OCI-LY3 (cell line): ENCODE results near the gene ZDHHC17.

Source experiments
- H2AFZ ChIP-seq: fragments of 200-600, 300-600 bp; shearing (Covaris generic); 2 replicates; pipeline ENCODE4 v1.6.0; 2014; ENCODE audit warnings: antibody characterized with exemption, low read depth, low read length
- H3K27ac ChIP-seq: fragments of 200-600, 300-600 bp; sonication (generic); 2 replicates; pipeline ENCODE4 v1.5.1; 2014; ENCODE audit warnings: mild to moderate bottlenecking, low read length, moderate library complexity, mixed read lengths
- H3K27me3 ChIP-seq: fragments of 200-600, 300-600 bp; sonication (generic); 2 replicates; pipeline ENCODE4 v1.6.1; 2014; ENCODE audit warnings: low read depth, low read length, mixed read lengths
- H3K36me3 ChIP-seq: fragments of 200-600, 300-600 bp; sonication (generic); replicated peaks from 2 replicates; pipeline ENCODE3; 2014; ENCODE audit warnings: low read depth, low read length, mixed read lengths
- H3K4me1 ChIP-seq: fragments of 300-600, 200-600 bp; sonication (generic); 2 replicates; pipeline ENCODE4 v1.6.1; 2014; ENCODE audit warnings: low read length, mixed read lengths
- H3K4me2 ChIP-seq: fragments of 200-600, 300-600 bp; sonication (generic); 2 replicates; pipeline ENCODE4 v1.6.1; 2014; ENCODE audit warnings: low read length, mixed read lengths
- H3K4me3 ChIP-seq: fragments of 300-600, 200-600 bp; sonication (generic); 2 replicates; pipeline ENCODE4 v1.5.1; 2014; ENCODE audit warnings: antibody characterized with exemption, mild to moderate bottlenecking, low read length, moderate library complexity
- H3K79me2 ChIP-seq: fragments of 300-600, 200-600 bp; shearing (Covaris generic); 2 replicates; pipeline ENCODE4 v1.6.1; 2014; ENCODE audit warnings: mild to moderate bottlenecking, low read length, mixed read lengths
- H3K9ac ChIP-seq: fragments of 300-600, 200-600 bp; shearing (Covaris generic); 2 replicates; pipeline ENCODE4 v1.6.0; 2014; ENCODE audit warnings: mild to moderate bottlenecking, low read length, moderate library complexity
- H3K9me3 ChIP-seq: fragments of 200-600, 300-600 bp; shearing (Covaris generic); 2 replicates; pipeline ENCODE4 v1.6.1; 2014; ENCODE audit warnings: low read length, mixed read lengths; ENCODE audit not compliant: insufficient read depth
- H4K20me1 ChIP-seq: fragments of 200-600, 300-600 bp; sonication (generic); 2 replicates; pipeline ENCODE4 v1.6.1; 2016; ENCODE audit warnings: low read length, mixed read lengths; ENCODE audit not compliant: insufficient read depth
- EZH2phosphoT487 ChIP-seq: fragments of 200-600 bp; shearing (Covaris generic); IDR thresholded peaks from 2 replicates; pipeline ENCODE4 v1.6.1; 2018; ENCODE audit warnings: antibody characterized with exemption, mixed run types, low read depth
- TF ChIP-seq, protein P1 (sequence below): fragments of 200-600, 300-600 bp; sonication (generic); IDR thresholded peaks from 2 replicates; pipeline ENCODE4 v1.5.1; 2014; ENCODE audit warnings: antibody characterized with exemption, low read length, low read depth

ZDHHC17 gene

DNA sequence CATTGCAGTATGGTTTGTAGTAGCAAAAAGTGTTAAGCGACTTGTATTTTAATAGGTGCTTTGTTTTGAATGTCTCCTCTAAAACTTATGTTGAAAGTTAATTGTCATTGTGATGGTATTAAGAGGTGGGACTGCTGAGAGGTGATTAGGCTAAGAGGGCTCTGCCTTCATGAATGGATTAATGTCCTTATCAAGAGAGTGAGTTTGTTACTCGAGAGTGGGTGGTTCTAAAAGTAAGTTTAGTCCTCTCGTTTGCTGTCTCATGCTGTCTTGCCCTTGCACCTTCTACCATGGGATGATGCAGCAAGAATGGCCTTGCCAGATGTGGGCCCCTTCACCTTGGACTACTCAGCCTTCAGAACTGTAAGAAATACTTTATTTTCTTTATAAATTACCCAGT is 17.4 kb downstream of the ZDHHC17 start:
- H3K4me3 ChIP-seq, result no peak overlapping the region
- no peak overlapping the region for H2AFZ ChIP-seq
- TF ChIP-seq EZH2phosphoT487, result no peak
- TF ChIP-seq, protein P1, sequence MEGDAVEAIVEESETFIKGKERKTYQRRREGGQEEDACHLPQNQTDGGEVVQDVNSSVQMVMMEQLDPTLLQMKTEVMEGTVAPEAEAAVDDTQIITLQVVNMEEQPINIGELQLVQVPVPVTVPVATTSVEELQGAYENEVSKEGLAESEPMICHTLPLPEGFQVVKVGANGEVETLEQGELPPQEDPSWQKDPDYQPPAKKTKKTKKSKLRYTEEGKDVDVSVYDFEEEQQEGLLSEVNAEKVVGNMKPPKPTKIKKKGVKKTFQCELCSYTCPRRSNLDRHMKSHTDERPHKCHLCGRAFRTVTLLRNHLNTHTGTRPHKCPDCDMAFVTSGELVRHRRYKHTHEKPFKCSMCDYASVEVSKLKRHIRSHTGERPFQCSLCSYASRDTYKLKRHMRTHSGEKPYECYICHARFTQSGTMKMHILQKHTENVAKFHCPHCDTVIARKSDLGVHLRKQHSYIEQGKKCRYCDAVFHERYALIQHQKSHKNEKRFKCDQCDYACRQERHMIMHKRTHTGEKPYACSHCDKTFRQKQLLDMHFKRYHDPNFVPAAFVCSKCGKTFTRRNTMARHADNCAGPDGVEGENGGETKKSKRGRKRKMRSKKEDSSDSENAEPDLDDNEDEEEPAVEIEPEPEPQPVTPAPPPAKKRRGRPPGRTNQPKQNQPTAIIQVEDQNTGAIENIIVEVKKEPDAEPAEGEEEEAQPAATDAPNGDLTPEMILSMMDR, result no peak
- no peaks in the 10 kb centered on the region for H3K27me3 ChIP-seq
- no peak overlapping the region for H3K27ac ChIP-seq
- H3K4me1 ChIP-seq, result peaks cover 20% of the 10 kb centered on the region
- no peak overlapping the region for H3K4me2 ChIP-seq
- H4K20me1 ChIP-seq, result peaks cover 18% of the 10 kb centered on the region
- no peak overlapping the region for H3K9ac ChIP-seq
- no peaks in the 10 kb centered on the region for H3K9me3 ChIP-seq
- H3K79me2 ChIP-seq, result peaks cover 78% of the 10 kb centered on the region
- H3K36me3 ChIP-seq, result peaks cover 23% of the 10 kb centered on the region

DNA sequence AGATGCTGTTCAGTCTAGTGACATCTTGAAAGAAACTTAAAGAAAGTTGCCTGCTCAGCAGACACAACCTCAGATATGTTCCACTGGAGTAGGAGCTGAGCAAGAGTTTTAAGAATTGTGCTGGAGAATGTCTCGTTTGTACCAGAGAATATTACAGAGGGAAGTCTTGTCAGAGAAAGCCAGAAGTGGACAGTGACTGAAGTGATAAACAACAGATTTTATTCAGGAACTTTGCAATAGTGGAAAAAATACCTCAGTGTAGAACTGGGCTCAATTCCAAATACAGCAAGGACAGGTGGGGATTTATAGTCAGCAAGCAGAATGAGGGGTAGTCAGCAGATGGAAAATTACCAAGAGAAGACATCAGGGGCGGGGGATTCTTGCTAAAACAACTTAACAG is 18.6 kb downstream of the ZDHHC17 start:
- peaks cover 13% of the 10 kb centered on the region for H3K4me1 ChIP-seq
- no peaks in the 10 kb centered on the region for H3K9me3 ChIP-seq
- no peak overlapping the region for H3K4me3 ChIP-seq
- H3K36me3 ChIP-seq, result peaks cover 23% of the 10 kb centered on the region
- no peak overlapping the region for H3K27ac ChIP-seq
- no peak overlapping the region for H2AFZ ChIP-seq
- H4K20me1 ChIP-seq, result peaks cover 20% of the 10 kb centered on the region
- H3K4me2 ChIP-seq, result no peak overlapping the region
- peaks cover 78% of the 10 kb centered on the region for H3K79me2 ChIP-seq
- TF ChIP-seq, protein P1, result no peak
- no peak for TF ChIP-seq EZH2phosphoT487
- H3K27me3 ChIP-seq, result no peaks in the 10 kb centered on the region
- H3K9ac ChIP-seq, result no peak overlapping the region

DNA sequence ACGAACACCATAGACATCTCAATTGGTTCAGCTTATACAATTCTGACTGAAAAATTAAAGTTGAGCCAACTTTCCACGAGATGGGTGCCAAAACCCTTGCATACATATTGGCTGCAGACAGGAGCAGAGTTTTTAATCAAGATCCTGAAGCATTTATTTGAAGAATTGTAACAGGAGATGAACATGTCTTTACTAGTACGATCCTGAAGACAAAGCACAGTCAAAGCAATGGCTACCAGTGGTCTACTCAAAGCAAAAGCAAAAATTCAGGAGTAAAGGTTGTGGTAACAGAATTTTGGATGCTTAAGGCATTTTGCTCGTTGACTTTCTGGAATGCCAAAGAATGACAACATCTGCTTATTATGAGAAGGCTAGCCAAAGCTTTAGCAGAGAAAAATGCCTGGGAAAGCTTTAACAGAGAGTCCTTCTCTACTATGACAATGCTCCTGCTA is 20.7 kb downstream of the ZDHHC17 start:
- Histone ChIP-seq H3K27me3 (no peaks in the 10 kb centered on the region), H3K4me2 (no peak overlapping the region), H3K4me1 (peaks cover 4% of the 10 kb centered on the region), H2AFZ (no peak overlapping the region), H3K27ac (no peak overlapping the region), H3K79me2 (peaks cover 68% of the 10 kb centered on the region), H4K20me1 (peaks cover 27% of the 10 kb centered on the region), H3K9ac (no peak overlapping the region), H3K4me3 (no peak overlapping the region), H3K36me3 (peaks cover 18% of the 10 kb centered on the region), H3K9me3 (no peaks in the 10 kb centered on the region)
- TF ChIP-seq, protein P1, result no peak
- no peak for TF ChIP-seq EZH2phosphoT487

DNA sequence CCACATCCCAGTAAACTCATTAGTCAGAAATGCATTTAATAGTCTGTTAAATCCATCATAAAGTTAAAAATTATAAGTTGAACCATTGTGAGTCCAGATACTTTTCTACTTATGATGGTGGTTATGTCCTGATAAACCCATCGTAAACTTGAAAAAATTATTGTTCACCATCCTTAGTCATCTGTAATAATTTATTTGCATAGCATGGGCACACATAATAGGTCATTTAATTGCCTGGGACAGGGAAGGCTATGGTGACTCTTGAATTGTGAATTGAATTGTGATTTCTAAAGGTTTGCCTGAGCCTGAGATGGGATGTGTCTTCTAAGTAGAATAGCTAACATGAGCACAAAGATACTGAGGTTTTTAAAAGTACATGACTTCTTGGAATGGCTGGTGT is 21.5 kb downstream of the ZDHHC17 start:
- Histone ChIP-seq H3K79me2 (peaks cover 60% of the 10 kb centered on the region), H2AFZ (no peak overlapping the region), H3K36me3 (peaks cover 15% of the 10 kb centered on the region), H3K9me3 (no peaks in the 10 kb centered on the region), H3K4me3 (no peak overlapping the region), H3K9ac (no peak overlapping the region), H3K27me3 (no peaks in the 10 kb centered on the region), H4K20me1 (peaks cover 27% of the 10 kb centered on the region), H3K4me1 (peaks cover 4% of the 10 kb centered on the region), H3K4me2 (no peak overlapping the region), H3K27ac (no peak overlapping the region)
- TF ChIP-seq, protein P1, result no peak
- TF ChIP-seq EZH2phosphoT487, result no peak
